Lung (tissue), 12 donors: ENCODE results near the gene STK24. TPM values are rescaled to one million over a fixed set of nuclear protein-coding genes. Genes with fewer than 3 reads are reported as not detected.
A peak's percentile ranks its signal among the peaks of the same experiment; 100 is the strongest.
"Not testable (repeated sequence)": the region's sequence is repeated elsewhere in the genome, so short reads cannot be mapped to it uniquely, and the experiment has no call there.

Experiments used
- ATAC-seq: fragments of 200-7000 bp; cut with Tn5 transposase; one replicate; pipeline ENCODE4 v1.9.1; 2020; ENCODE audit warnings: moderate number of reproducible peaks; ENCODE audit not compliant: insufficient read depth, low FRiP score
- DNase-seq, 3 donors: peaks; one replicate each; pipeline ENCODE4 v3.0.0-alpha.2; 2013 to 2017
- H3K27ac ChIP-seq, 2 donors: one replicate each; pipeline ENCODE4 v1.5.1; 2013; ENCODE audit warnings: mild to moderate bottlenecking in 2 of 2, moderate library complexity in 2 of 2, control low read depth in 1 of 2, inconsistent platforms in 1 of 2, low read depth in 1 of 2, low read length in 1 of 2
- H3K27me3 ChIP-seq, 3 donors: one replicate each; pipeline ENCODE4 v1.5.1; 2013; ENCODE audit warnings: low read length in 2 of 3; ENCODE audit not compliant: control insufficient read depth in 3 of 3, insufficient read depth in 3 of 3
- H3K36me3 ChIP-seq, 4 donors: one replicate each; pipeline ENCODE4 v1.5.1; 2013; ENCODE audit warnings: low read length in 4 of 4, mild to moderate bottlenecking in 1 of 4, moderate library complexity in 1 of 4; ENCODE audit not compliant: control insufficient read depth in 4 of 4, insufficient read depth in 4 of 4
- H3K4me1 ChIP-seq, 5 donors: one replicate each; pipeline ENCODE4 v1.5.1; 2013; ENCODE audit warnings: low read length in 5 of 5, mild to moderate bottlenecking in 2 of 5, moderate library complexity in 1 of 5; ENCODE audit not compliant: control insufficient read depth in 5 of 5, insufficient read depth in 5 of 5
- H3K4me3 ChIP-seq: one replicate; pipeline ENCODE4 v1.5.1; 2013; ENCODE audit warnings: mild to moderate bottlenecking, control low read depth, moderate library complexity
- H3K9ac ChIP-seq, 2 donors: one replicate each; pipeline ENCODE4 v1.5.1; 2013; ENCODE audit warnings: low read length in 2 of 2, control low read depth in 1 of 2; ENCODE audit not compliant: insufficient read depth in 1 of 2
- H3K9me3 ChIP-seq, 4 donors: one replicate each; pipeline ENCODE4 v1.5.1; 2013; ENCODE audit warnings: low read length in 3 of 4, mild to moderate bottlenecking in 1 of 4, moderate library complexity in 1 of 4; ENCODE audit not compliant: control insufficient read depth in 4 of 4, insufficient read depth in 3 of 4
- CTCF ChIP-seq: IDR thresholded peaks from 2 replicates; pipeline ENCODE4 v1.5.1; 2012; ENCODE audit warnings: mild to moderate bottlenecking; ENCODE audit errors: control extremely low read depth, extremely low read depth
- WGBS, 2 donors: extraction: QIAGEN DNeasy Blood & Tissue Kit; methylation state at CpG; one replicate each; pipeline ENCODE4 v1.1.7; 2013; 5-methylcytosine and 5-hydroxymethylcytosine counted together
- polyA plus RNA-seq, 2 donors: library from polyadenylated mRNA; stranded (reverse); fragments of 200-250 nt; gene quantifications; one replicate each; pipeline ENCODE4 v1.2.1, GENCODE V29; 2013
- total RNA-seq, 2 donors: library from RNA; depleted of rRNA in 1 of 2; stranded (reverse); fragments of >200 nt in 1 of 2; gene quantifications; one replicate each; pipeline ENCODE4 v1.2.1, GENCODE V29; 2014 to 2021
- donor health status: control.
- donor health status: control.
- donor health status: Bipolar disorder and iron deficiency.
- donor health status: healthy.
- donor health status: DM: yes; HTN: yes; CAD: no.

Gene STK24
- total and polyA plus RNA-seq, 4 donors, result 38.0 to 102 (median 64.5) TPM

- H3K27ac ChIP-seq, result peak overlapping the region in 1 of 2 donors; percentile 68
- no peak overlapping the region for H3K9ac ChIP-seq
- peaks cover 0 to 23% (median 6%) of the 10 kb centered on the region in 5 donors for H3K4me1 ChIP-seq
- ATAC-seq, result peak; percentile 71
- no peak overlapping the region for H3K4me3 ChIP-seq
- peaks cover 0 to 43% (median 14%) of the 10 kb centered on the region in 4 donors for H3K36me3 ChIP-seq
- H3K9me3 ChIP-seq, result no peaks in the 10 kb centered on the region
- no peaks in the 10 kb centered on the region for H3K27me3 ChIP-seq
- WGBS, 2 donors, result 75 to 86% methylated on average over 4 of the region's 4 CpGs
- peak; percentile 81 to 91 (median 81) for DNase-seq
- TF ChIP-seq CTCF, result no peak
Measured at GRCh38 chr13:98416408-98416807, 160.5 kb downstream of the STK24 start.

GRCh38 chr13:98415326-98416070, 161.4 kb downstream of the STK24 start:
- 86 to 96% methylated on average over 18 of the region's 18 CpGs for WGBS, 2 donors
- Histone ChIP-seq H3K4me3 (no peak overlapping the region), H3K9me3 (no peaks in the 10 kb centered on the region), H3K27ac (peak overlapping the region in 1 of 2 donors; percentile 84), H3K36me3 (peaks cover 1 to 40% (median 14%) of the 10 kb centered on the region in 4 donors), H3K4me1 (peaks cover 0 to 23% (median 6%) of the 10 kb centered on the region in 5 donors), H3K27me3 (no peaks in the 10 kb centered on the region), H3K9ac (no peak overlapping the region)
- DNase-seq (no peak), ATAC-seq (no peak)
- TF ChIP-seq CTCF, result no peak

GRCh38 chr13:98413796-98414195, 163.1 kb downstream of the STK24 start:
- Histone ChIP-seq H3K4me3 (no peak overlapping the region), H3K27ac (no peak overlapping the region), H3K9me3 (no peaks in the 10 kb centered on the region), H3K4me1 (peaks cover 0 to 15% (median 6%) of the 10 kb centered on the region in 5 donors), H3K27me3 (no peaks in the 10 kb centered on the region), H3K36me3 (peaks cover 2 to 42% (median 14%) of the 10 kb centered on the region in 4 donors), H3K9ac (no peak overlapping the region)
- TF ChIP-seq CTCF, result no peak
- DNase-seq, result no peak
- 85 to 96% methylated on average over 7 of the region's 7 CpGs for WGBS, 2 donors
- ATAC-seq, result no peak

- 96 to 97% methylated on average over 3 of the region's 3 CpGs for WGBS, 2 donors
- H3K9ac ChIP-seq, H3K27me3 ChIP-seq, H3K9me3 ChIP-seq, H3K27ac ChIP-seq, DNase-seq, H3K4me3 ChIP-seq, ATAC-seq: not testable (repeated sequence)
- peaks cover 2 to 37% (median 14%) of the 10 kb centered on the region in 4 donors for H3K36me3 ChIP-seq
- H3K4me1 ChIP-seq, result peaks cover 0 to 15% (median 6%) of the 10 kb centered on the region in 5 donors
Measured at GRCh38 chr13:98413278-98413677, 163.6 kb downstream of the STK24 start.
